ENCODE measurements around the gene GLI2.

Gene GLI2

DNA sequence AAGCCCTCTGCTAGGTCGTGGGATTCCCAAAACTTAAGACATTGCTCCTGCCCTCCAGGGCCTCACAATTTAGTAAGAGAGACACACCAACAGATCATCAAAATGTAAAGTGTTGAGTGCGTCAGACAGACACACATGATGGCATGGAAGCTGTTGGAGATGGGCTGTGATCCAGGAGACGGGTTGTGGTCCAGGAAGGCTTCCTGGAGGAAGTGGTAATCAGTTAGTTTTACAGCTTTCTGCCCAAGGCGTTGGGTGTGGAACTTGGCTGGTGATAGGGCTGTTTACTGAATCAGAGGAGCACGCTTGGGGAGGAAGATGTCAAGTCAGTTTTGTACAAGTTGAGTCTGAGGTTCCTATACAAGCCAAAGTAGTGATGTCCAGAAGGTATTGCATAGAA lies 24.0 kb upstream of the GLI2 start:
- DNase-seq (ENCODE audit: low read depth, low spot score) = no peak
- H3K4me3 ChIP-seq (ENCODE audit: insufficient read length, low read depth) = no peak overlapping the region
- no peaks in the 10 kb centered on the region for H3K36me3 ChIP-seq (ENCODE audit: insufficient read depth, insufficient read length, low read length)
- peaks cover 21% of the 10 kb centered on the region for H3K27me3 ChIP-seq (ENCODE audit: insufficient read depth, insufficient read length)
- H3K4me1 ChIP-seq (ENCODE audit: insufficient read depth, insufficient read length) = peaks cover 18% of the 10 kb centered on the region
- H3K9ac ChIP-seq (ENCODE audit: insufficient read length, low read depth) = no peak overlapping the region
- no peak for TF ChIP-seq SUZ12 (IDR thresholded peaks at IDR 0.05; ENCODE audit: extremely low read depth, insufficient read depth, insufficient read length)
- TF ChIP-seq ZNF274 (IDR thresholded peaks at IDR 0.05; ENCODE audit: low read depth, low read length) = no peak
- no peaks in the 10 kb centered on the region for H3K9me3 ChIP-seq (ENCODE audit: insufficient read depth, low read length)

DNA sequence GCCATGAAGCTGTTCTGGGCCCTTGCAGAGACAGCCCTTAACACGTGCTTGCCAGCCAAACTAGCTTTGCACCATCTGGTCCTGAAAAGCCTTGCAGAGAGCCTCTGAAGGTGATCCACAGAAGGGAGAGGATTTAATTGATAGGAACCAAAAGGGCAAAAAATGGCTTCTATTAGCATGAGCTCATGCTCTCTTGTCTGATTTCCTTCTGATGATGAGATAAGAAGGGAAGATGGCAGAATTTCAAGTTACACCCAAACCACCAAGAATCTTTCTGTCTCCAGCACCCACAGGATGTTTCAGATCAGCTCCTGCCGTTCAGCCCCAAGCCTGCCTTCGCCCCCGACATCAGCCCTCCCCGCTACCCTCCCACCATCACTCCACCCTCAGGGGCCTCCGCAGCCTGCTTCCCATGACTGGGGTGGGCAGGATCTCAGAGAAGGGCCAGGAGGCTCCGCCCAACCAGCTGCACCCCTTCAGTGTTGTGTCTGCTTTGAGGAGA lies 23.4 kb upstream of the GLI2 start:
- no peak for TF ChIP-seq YY1 (IDR thresholded peaks at IDR 0.05; ENCODE audit: insufficient read depth, insufficient read length)
- no peak for TF ChIP-seq SUZ12 (IDR thresholded peaks at IDR 0.05; ENCODE audit: extremely low read depth, insufficient read depth, insufficient read length)
- TF ChIP-seq ZNF274 (IDR thresholded peaks at IDR 0.05; ENCODE audit: low read depth, low read length) = no peak
- no peak for DNase-seq (ENCODE audit: low read depth, low spot score)
- Histone ChIP-seq H3K27me3 (ENCODE audit: insufficient read depth, insufficient read length) (peaks cover 18% of the 10 kb centered on the region), H3K4me3 (ENCODE audit: insufficient read length, low read depth) (no peak overlapping the region), H3K4me1 (ENCODE audit: insufficient read depth, insufficient read length) (peaks cover 19% of the 10 kb centered on the region), H3K36me3 (ENCODE audit: insufficient read depth, insufficient read length, low read length) (no peaks in the 10 kb centered on the region), H3K9me3 (ENCODE audit: insufficient read depth, low read length) (no peaks in the 10 kb centered on the region), H3K9ac (ENCODE audit: insufficient read length, low read depth) (no peak overlapping the region)

DNA sequence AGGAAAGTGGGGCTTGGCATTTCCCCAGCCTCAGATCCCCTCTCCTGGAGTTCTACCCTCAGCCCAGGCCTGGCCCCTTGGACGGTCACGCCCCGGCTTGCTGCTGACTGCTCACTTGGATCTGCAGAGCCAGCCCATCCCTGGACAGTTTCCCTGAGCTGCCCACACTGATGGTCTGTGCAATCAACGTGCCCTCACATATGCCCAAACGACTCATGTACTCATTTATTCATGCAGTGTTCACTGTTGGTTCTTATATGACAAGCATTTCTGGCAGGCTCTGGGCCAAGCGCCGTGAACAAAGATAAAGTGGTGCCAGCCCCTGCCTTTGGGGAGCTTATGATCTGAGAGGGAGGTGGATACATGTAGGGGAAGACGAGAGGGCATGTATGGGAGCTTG lies 20.3 kb upstream of the GLI2 start:
- H3K9ac ChIP-seq (ENCODE audit: insufficient read length, low read depth) = no peak overlapping the region
- TF ChIP-seq YY1 (IDR thresholded peaks at IDR 0.05; ENCODE audit: insufficient read depth, insufficient read length) = no peak
- no peak for TF ChIP-seq ZNF274 (IDR thresholded peaks at IDR 0.05; ENCODE audit: low read depth, low read length)
- no peak for TF ChIP-seq SUZ12 (IDR thresholded peaks at IDR 0.05; ENCODE audit: extremely low read depth, insufficient read depth, insufficient read length)
- no peaks in the 10 kb centered on the region for H3K9me3 ChIP-seq (ENCODE audit: insufficient read depth, low read length)
- H3K4me1 ChIP-seq (ENCODE audit: insufficient read depth, insufficient read length) = peaks cover 12% of the 10 kb centered on the region
- peaks cover 17% of the 10 kb centered on the region for H3K27me3 ChIP-seq (ENCODE audit: insufficient read depth, insufficient read length)
- DNase-seq (ENCODE audit: low read depth, low spot score) = no peak
- no peak overlapping the region for H3K4me3 ChIP-seq (ENCODE audit: insufficient read length, low read depth)
- no peaks in the 10 kb centered on the region for H3K36me3 ChIP-seq (ENCODE audit: insufficient read depth, insufficient read length, low read length)

DNA sequence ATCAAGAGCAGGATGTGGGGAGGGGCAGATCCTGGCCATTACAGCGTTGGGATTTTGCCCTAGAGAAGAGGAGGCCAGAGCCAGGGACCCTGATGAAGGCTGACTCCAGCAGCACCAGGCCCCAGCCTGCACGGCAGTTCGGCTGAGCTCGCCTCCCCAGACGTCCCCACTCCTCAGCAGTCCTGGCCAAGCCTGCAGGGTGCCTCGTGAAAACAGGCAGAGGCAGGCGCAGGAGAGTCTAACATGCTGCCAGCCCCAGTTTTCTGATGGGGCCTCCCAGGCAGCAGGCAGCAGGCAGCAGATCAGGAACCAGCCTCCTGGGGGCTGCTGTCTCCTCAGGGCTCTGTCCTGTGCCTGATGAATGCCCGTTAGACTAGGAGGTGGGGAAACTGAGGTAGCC lies 19.7 kb upstream of the GLI2 start:
- no peaks in the 10 kb centered on the region for H3K36me3 ChIP-seq (ENCODE audit: insufficient read depth, insufficient read length, low read length)
- DNase-seq (ENCODE audit: low read depth, low spot score) = no peak
- peaks cover 12% of the 10 kb centered on the region for H3K4me1 ChIP-seq (ENCODE audit: insufficient read depth, insufficient read length)
- H3K4me3 ChIP-seq (ENCODE audit: insufficient read length, low read depth) = no peak overlapping the region
- H3K27me3 ChIP-seq (ENCODE audit: insufficient read depth, insufficient read length) = peaks cover 17% of the 10 kb centered on the region
- no peak overlapping the region for H3K9ac ChIP-seq (ENCODE audit: insufficient read length, low read depth)
- H3K9me3 ChIP-seq (ENCODE audit: insufficient read depth, low read length) = no peaks in the 10 kb centered on the region
- no peak for TF ChIP-seq YY1 (IDR thresholded peaks at IDR 0.05; ENCODE audit: insufficient read depth, insufficient read length)
- TF ChIP-seq SUZ12 (IDR thresholded peaks at IDR 0.05; ENCODE audit: extremely low read depth, insufficient read depth, insufficient read length) = no peak
- no peak for TF ChIP-seq ZNF274 (IDR thresholded peaks at IDR 0.05; ENCODE audit: low read depth, low read length)

DNA sequence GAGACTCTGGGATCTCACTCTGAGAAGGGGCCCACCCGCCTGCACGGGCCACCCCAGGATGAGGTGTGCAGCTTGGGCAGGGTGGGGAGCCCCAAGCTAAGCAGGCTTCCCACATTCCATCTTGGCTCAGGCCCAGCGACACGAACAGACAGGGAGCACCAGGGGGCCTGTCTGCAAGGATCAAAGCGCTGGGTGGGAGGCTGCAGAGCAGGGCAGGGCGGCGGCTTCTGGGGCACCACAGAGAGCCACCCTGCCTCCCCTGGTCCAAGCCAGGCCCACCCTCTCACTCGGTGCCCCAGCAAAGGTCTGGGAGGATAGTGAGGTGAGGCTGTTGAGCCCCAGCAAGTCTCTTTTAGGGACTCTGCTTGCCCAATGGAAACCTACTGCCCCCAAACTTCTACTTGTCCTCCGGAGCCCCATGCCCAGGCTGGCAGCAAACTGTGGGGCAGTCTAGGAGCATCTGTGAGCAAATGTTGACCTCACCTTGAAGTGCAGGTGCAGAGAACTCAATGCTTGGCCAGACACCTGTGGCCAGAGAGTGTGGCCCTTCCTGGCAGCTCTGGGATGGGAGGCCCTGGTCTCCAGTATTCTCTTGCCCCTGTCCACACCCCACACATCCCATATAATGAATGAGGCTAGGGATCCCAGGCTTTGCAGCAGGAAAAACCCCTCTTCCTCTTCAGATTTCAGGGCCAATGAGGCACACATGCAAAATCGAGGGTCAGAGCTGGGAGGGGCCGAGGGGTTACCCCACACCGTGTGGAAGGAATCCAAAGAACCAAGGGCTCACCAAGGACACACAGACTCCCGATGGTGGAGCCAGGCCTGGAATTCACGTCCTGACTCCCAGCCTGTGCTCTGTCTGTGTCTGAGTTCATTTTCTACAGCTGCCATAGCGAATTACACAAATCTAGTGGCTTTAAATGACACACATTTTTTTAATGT lies 18.8 kb upstream of the GLI2 start:
- H3K4me1 ChIP-seq (ENCODE audit: insufficient read depth, insufficient read length) = peaks cover 12% of the 10 kb centered on the region
- H3K9me3 ChIP-seq (ENCODE audit: insufficient read depth, low read length) = no peaks in the 10 kb centered on the region
- no peak for DNase-seq (ENCODE audit: low read depth, low spot score)
- no peaks in the 10 kb centered on the region for H3K36me3 ChIP-seq (ENCODE audit: insufficient read depth, insufficient read length, low read length)
- H3K4me3 ChIP-seq (ENCODE audit: insufficient read length, low read depth) = no peak overlapping the region
- H3K27me3 ChIP-seq (ENCODE audit: insufficient read depth, insufficient read length) = peaks cover 10% of the 10 kb centered on the region
- TF ChIP-seq YY1 (IDR thresholded peaks at IDR 0.05; ENCODE audit: insufficient read depth, insufficient read length) (no peak), SUZ12 (IDR thresholded peaks at IDR 0.05; ENCODE audit: extremely low read depth, insufficient read depth, insufficient read length) (no peak), ZNF274 (IDR thresholded peaks at IDR 0.05; ENCODE audit: low read depth, low read length) (no peak)
- no peak overlapping the region for H3K9ac ChIP-seq (ENCODE audit: insufficient read length, low read depth)

DNA sequence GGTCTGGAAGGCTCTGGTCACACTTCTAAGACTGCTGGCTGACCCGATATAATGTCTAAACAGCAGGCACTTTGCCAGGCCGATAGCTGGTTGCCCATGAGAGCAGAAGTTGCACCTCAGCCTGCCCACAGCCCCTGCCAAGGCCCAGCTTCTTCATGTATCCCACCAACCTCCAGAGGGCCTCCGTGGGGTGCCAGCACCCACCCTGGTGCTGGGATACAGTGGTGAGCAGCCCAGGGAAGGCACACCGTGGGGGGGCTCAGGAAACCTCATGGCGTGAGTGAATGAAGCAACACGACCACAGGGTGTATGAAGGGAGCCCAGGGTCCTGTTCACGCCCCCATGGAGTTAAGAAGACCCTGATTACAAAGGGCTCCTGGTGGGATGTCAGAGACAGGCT lies 16.2 kb upstream of the GLI2 start:
- DNase-seq (ENCODE audit: low read depth, low spot score) = no peak
- H3K9ac ChIP-seq (ENCODE audit: insufficient read length, low read depth) = no peak overlapping the region
- no peak for TF ChIP-seq SUZ12 (IDR thresholded peaks at IDR 0.05; ENCODE audit: extremely low read depth, insufficient read depth, insufficient read length)
- no peak for TF ChIP-seq ZNF274 (IDR thresholded peaks at IDR 0.05; ENCODE audit: low read depth, low read length)
- TF ChIP-seq YY1 (IDR thresholded peaks at IDR 0.05; ENCODE audit: insufficient read depth, insufficient read length) = no peak

DNA sequence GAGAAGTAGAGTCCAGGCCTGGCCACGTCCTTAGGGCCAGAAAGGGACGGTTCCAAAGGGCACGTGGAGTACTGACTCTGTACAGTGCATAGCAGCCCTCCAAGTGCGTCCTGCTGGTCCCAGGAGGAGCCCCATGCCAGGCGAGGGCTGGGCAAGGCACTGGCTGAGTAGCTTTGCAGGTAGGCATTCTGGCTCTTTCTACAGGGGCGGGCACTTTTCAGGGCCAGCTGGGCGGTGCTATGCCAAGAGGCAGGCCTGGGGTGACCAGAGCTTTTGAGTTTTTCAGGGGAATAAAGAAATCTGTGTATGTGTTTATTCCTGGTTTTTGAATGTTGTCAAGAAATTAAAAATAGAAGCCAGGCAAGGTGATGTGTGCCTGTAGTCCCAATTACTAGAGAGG lies 15.4 kb upstream of the GLI2 start:
- no peak for DNase-seq (ENCODE audit: low read depth, low spot score)
- no peak for TF ChIP-seq SUZ12 (IDR thresholded peaks at IDR 0.05; ENCODE audit: extremely low read depth, insufficient read depth, insufficient read length)
- no peak for TF ChIP-seq YY1 (IDR thresholded peaks at IDR 0.05; ENCODE audit: insufficient read depth, insufficient read length)
- TF ChIP-seq ZNF274 (IDR thresholded peaks at IDR 0.05; ENCODE audit: low read depth, low read length) = no peak

More for the DNA sequence above, 16.2 kb upstream of the GLI2 start:
- H3K4me1 ChIP-seq (ENCODE audit: insufficient read depth, insufficient read length) = peaks cover 12% of the 10 kb centered on the region
- H3K9me3 ChIP-seq (ENCODE audit: insufficient read depth, low read length) = no peaks in the 10 kb centered on the region
- H3K4me3 ChIP-seq (ENCODE audit: insufficient read length, low read depth) = no peak overlapping the region
- peaks cover 2% of the 10 kb centered on the region for H3K27me3 ChIP-seq (ENCODE audit: insufficient read depth, insufficient read length)
- no peaks in the 10 kb centered on the region for H3K36me3 ChIP-seq (ENCODE audit: insufficient read depth, insufficient read length, low read length)

More for the DNA sequence above, 15.4 kb upstream of the GLI2 start:
- H3K4me3 ChIP-seq (ENCODE audit: insufficient read length, low read depth) = no peak overlapping the region
- H3K36me3 ChIP-seq (ENCODE audit: insufficient read depth, insufficient read length, low read length) = no peaks in the 10 kb centered on the region
- peaks cover 12% of the 10 kb centered on the region for H3K4me1 ChIP-seq (ENCODE audit: insufficient read depth, insufficient read length)
- no peak overlapping the region for H3K9ac ChIP-seq (ENCODE audit: insufficient read length, low read depth)
- peaks cover 2% of the 10 kb centered on the region for H3K27me3 ChIP-seq (ENCODE audit: insufficient read depth, insufficient read length)
- H3K9me3 ChIP-seq (ENCODE audit: insufficient read depth, low read length) = no peaks in the 10 kb centered on the region
